ENCODE measurements around the gene TUBB.

TUBB gene

DNA sequence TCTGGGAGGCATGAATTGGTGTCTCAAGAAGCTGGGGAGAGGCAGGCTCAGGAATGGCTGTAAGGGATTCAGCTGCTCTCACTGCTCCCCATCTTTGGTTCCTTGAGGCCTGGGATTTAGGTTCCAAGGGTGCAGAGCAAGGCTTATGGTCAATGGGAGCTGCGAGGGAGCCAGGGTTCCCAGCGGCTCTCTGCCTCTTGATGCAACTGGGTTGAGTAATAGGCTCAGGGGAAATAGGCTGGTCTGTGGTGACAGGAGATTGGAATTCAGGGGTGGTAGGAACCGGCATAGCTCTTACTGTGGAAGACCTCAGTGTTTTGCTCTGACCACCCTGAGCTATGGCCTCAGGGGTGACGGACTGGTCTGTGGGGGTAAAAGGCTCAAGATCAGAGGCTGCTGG is 16.3 kb upstream of the TUBB start:
- Histone ChIP-seq H3K27me3 (replicated peaks; ENCODE audit: control insufficient read depth, insufficient read depth, low read length, poor library complexity, severe bottlenecking) (no peaks in the 10 kb centered on the region), H3K9me3 (ENCODE audit: control insufficient read depth, low read length) (no peaks in the 10 kb centered on the region), H3K27ac (ENCODE audit: insufficient read depth, low read length, poor library complexity, severe bottlenecking) (no peak overlapping the region), H3K36me3 (ENCODE audit: control insufficient read depth, insufficient read depth, low read length) (peaks cover 37% of the 10 kb centered on the region), H3K4me1 (ENCODE audit: control insufficient read depth, insufficient read depth, low read length, poor library complexity, severe bottlenecking) (no peaks in the 10 kb centered on the region), H3K4me3 (ENCODE audit: insufficient read depth, low read depth, low read length, poor library complexity, severe bottlenecking) (no peak overlapping the region)
- DNase-seq, result no peak

DNA sequence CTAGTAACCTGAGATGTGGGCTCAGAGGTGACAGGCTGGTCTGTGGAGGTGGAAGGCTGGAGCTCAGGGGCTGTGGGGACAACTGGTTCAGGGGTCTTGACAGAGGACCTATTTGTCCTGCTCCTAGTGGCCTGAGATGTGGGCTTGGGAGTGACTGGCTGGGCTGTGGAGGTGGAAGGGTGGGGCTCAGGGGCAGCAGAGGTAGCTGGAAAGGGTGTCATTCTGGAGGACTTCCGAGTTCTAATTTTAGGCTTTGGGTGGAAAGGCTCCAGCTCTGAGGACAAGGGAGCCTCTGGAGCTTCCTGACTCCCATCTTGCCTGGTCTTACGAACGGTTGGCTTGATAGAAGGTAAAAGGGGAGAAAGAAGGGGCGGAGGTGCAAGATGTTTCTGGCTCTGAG is 14.5 kb upstream of the TUBB start:
- Histone ChIP-seq H3K4me3 (ENCODE audit: insufficient read depth, low read depth, low read length, poor library complexity, severe bottlenecking) (no peak overlapping the region), H3K9me3 (ENCODE audit: control insufficient read depth, low read length) (no peaks in the 10 kb centered on the region), H3K27ac (ENCODE audit: insufficient read depth, low read length, poor library complexity, severe bottlenecking) (no peak overlapping the region), H3K27me3 (replicated peaks; ENCODE audit: control insufficient read depth, insufficient read depth, low read length, poor library complexity, severe bottlenecking) (no peaks in the 10 kb centered on the region), H3K4me1 (ENCODE audit: control insufficient read depth, insufficient read depth, low read length, poor library complexity, severe bottlenecking) (no peaks in the 10 kb centered on the region), H3K36me3 (ENCODE audit: control insufficient read depth, insufficient read depth, low read length) (peaks cover 41% of the 10 kb centered on the region)
- DNase-seq, result no peak

DNA sequence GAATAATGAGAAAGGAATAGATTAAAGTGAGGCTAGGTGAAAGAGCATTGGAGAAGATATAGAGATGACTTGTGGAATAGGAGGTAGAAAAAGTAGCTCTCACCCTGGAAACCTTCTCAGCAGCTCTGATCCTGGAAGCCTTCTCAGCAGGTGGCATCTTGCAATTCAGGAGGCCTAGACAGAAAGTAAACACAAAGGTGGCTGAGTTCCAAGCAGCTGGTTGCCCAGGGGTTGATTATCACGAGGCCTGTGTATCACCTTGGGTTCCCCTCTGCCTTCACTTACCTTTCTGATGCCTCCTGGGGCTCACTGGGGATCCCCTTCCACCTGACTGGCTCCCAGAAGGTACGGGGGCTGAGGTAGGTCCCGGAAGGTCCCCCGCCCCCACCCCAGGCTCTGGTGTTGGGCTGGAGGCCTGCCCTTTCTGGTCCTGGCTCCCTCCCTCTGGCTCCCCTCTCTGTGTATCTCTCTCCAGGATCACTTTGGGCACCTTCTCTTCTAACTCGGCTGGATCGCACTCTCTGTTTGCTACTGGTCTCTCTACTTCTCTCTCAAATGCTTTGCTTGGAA is 12.8 kb upstream of the TUBB start:
- Histone ChIP-seq H3K4me1 (ENCODE audit: control insufficient read depth, insufficient read depth, low read length, poor library complexity, severe bottlenecking) (no peaks in the 10 kb centered on the region), H3K36me3 (ENCODE audit: control insufficient read depth, insufficient read depth, low read length) (peaks cover 42% of the 10 kb centered on the region), H3K9me3 (ENCODE audit: control insufficient read depth, low read length) (no peaks in the 10 kb centered on the region), H3K27me3 (replicated peaks; ENCODE audit: control insufficient read depth, insufficient read depth, low read length, poor library complexity, severe bottlenecking) (no peaks in the 10 kb centered on the region), H3K27ac (ENCODE audit: insufficient read depth, low read length, poor library complexity, severe bottlenecking) (no peak overlapping the region), H3K4me3 (ENCODE audit: insufficient read depth, low read depth, low read length, poor library complexity, severe bottlenecking) (no peak overlapping the region)
- no peak for DNase-seq

DNA sequence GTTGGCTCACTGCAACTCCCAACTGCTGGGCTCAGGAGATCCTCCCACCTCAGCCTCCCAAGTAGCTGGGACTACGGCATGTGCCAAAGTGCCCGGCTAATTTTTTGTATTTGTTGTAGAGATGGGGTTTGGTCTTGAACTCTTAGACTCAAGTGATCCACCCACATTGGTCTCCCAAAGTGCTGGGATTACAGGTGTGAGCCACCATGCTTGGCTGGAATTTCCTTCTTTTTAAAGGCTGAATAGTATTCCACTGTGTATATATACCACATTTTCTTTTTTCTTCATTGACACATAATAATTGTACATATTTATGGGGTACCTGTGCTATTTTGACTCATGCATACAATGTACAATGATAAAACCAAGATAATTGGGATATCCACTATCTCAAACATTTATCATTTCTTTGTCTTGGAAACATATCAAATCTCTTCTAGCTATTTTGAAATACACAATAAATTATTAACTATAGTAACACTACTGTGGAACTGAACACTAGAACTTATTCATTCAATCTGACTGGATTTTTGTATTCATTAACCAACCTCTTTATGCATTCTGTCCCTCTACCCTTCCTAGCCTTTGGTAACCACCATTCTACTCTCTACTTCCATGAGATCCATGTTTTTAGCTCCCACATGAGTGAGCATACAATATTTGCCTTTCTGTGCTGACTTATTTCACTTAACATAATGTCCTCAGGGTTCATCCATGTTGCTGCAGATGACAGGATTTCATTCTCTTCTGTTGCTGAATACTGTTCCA is 10.9 kb upstream of the TUBB start:
- Histone ChIP-seq H3K36me3 (ENCODE audit: control insufficient read depth, insufficient read depth, low read length) (peaks cover 48% of the 10 kb centered on the region), H3K27ac (ENCODE audit: insufficient read depth, low read length, poor library complexity, severe bottlenecking) (no peak overlapping the region), H3K9me3 (ENCODE audit: control insufficient read depth, low read length) (no peaks in the 10 kb centered on the region), H3K4me1 (ENCODE audit: control insufficient read depth, insufficient read depth, low read length, poor library complexity, severe bottlenecking) (no peaks in the 10 kb centered on the region), H3K27me3 (replicated peaks; ENCODE audit: control insufficient read depth, insufficient read depth, low read length, poor library complexity, severe bottlenecking) (no peaks in the 10 kb centered on the region), H3K4me3 (ENCODE audit: insufficient read depth, low read depth, low read length, poor library complexity, severe bottlenecking) (no peak overlapping the region)
- DNase-seq, result no peak

DNA sequence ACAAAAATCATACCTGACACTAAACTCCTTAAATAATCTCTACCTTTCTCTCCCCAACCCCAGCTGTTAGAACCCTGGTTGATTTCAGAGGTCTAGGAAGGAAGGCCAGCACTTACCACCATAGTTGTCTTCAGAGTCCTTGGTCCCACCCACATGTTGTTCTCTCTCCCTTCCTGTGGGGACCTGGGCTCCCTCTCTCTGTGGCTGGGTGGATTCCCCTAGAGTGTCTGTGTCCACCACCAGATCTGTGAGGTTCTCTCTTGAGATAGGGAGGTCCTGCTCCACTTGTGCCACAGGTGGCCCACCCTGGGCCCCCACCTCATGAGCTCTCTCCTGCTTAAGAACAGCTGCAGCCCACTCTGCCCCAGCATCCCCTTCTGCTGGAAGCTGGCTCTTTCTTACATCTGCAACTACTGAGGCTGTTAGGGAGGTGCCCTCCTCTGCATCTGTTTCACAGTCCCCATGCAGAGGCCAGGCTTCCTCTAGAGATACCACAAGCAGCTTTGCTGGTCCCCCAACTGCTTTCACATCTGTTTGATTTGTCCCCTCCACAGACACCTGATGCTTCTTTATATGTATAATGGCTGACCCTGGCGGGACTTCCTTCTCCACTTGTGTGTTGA is 8.3 kb upstream of the TUBB start:
- no peak for DNase-seq
- Histone ChIP-seq H3K4me3 (ENCODE audit: insufficient read depth, low read depth, low read length, poor library complexity, severe bottlenecking) (no peak overlapping the region), H3K4me1 (ENCODE audit: control insufficient read depth, insufficient read depth, low read length, poor library complexity, severe bottlenecking) (no peaks in the 10 kb centered on the region), H3K27ac (ENCODE audit: insufficient read depth, low read length, poor library complexity, severe bottlenecking) (no peak overlapping the region), H3K9me3 (ENCODE audit: control insufficient read depth, low read length) (no peaks in the 10 kb centered on the region), H3K27me3 (replicated peaks; ENCODE audit: control insufficient read depth, insufficient read depth, low read length, poor library complexity, severe bottlenecking) (no peaks in the 10 kb centered on the region), H3K36me3 (ENCODE audit: control insufficient read depth, insufficient read depth, low read length) (peaks cover 41% of the 10 kb centered on the region)

DNA sequence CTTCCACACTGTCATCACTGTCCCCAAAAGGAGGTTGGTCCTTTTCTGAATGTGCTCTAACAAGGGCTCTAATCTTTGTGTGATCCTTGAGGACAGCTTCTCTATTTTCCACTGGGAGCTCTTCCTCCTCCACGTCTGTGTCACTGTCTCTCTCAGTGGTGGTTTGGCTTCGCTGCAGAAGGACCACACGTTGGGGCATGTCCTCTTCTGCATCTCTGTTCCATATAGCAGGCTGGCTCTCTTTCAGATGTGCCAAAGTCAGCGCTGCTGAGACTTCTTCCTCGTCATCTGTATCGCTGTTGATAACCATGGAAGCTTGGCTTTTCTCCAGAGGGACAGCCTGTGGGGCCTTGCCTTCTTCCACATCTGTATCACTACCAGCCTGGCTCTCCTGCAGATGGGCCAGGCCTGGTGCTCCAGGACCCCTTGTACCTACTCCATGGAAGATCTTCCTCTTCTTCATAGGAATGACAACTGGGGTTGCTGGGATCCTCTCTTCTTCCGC is 7.7 kb upstream of the TUBB start:
- H3K27ac ChIP-seq (ENCODE audit: insufficient read depth, low read length, poor library complexity, severe bottlenecking), result no peak overlapping the region
- no peak overlapping the region for H3K4me3 ChIP-seq (ENCODE audit: insufficient read depth, low read depth, low read length, poor library complexity, severe bottlenecking)
- H3K27me3 ChIP-seq (replicated peaks; ENCODE audit: control insufficient read depth, insufficient read depth, low read length, poor library complexity, severe bottlenecking), result no peaks in the 10 kb centered on the region
- H3K36me3 ChIP-seq (ENCODE audit: control insufficient read depth, insufficient read depth, low read length), result peaks cover 39% of the 10 kb centered on the region
- H3K4me1 ChIP-seq (ENCODE audit: control insufficient read depth, insufficient read depth, low read length, poor library complexity, severe bottlenecking), result no peaks in the 10 kb centered on the region
- H3K9me3 ChIP-seq (ENCODE audit: control insufficient read depth, low read length), result no peaks in the 10 kb centered on the region
- no peak for DNase-seq

DNA sequence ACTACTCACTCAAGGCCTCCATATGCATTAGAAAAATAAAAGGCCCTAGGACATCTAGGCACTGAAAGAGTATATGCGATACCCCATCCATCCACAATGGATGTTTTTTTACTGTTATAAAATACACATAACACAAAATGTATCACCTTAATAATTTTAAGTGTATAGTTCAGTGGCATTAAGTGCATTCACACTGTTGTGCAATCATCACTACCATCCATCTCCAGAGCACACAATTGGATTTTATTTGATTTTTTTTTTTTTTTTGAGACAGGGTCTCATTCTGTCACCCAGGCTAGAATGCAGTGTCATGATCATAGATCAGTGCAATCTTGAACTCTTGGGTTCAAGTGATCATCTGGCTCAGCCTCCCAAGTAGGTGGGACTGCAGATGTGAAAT is 5.9 kb upstream of the TUBB start:
- no peaks in the 10 kb centered on the region for H3K27me3 ChIP-seq (replicated peaks; ENCODE audit: control insufficient read depth, insufficient read depth, low read length, poor library complexity, severe bottlenecking)
- H3K4me1 ChIP-seq (ENCODE audit: control insufficient read depth, insufficient read depth, low read length, poor library complexity, severe bottlenecking), result peaks cover 3% of the 10 kb centered on the region
- H3K36me3 ChIP-seq (ENCODE audit: control insufficient read depth, insufficient read depth, low read length), result peaks cover 30% of the 10 kb centered on the region
- no peak overlapping the region for H3K4me3 ChIP-seq (ENCODE audit: insufficient read depth, low read depth, low read length, poor library complexity, severe bottlenecking)
- H3K9me3 ChIP-seq (ENCODE audit: control insufficient read depth, low read length), result no peaks in the 10 kb centered on the region
- DNase-seq, result no peak
- H3K27ac ChIP-seq (ENCODE audit: insufficient read depth, low read length, poor library complexity, severe bottlenecking), result no peak overlapping the region

DNA sequence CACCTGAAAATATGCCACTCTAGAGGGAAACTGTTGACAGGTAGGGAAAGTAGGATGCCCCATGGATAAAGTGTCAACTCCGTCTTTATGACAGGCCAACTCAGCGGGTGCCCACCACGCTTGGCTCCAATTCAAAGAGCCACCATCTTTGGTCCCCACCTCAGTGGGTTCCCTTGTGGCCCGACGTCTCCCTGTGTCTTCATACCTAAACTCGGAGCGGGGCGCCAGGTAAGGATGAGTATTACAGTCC is 3.3 kb upstream of the TUBB start:
- peak overlapping the region; percentile 83 for H3K27ac ChIP-seq (ENCODE audit: insufficient read depth, low read length, poor library complexity, severe bottlenecking)
- no peaks in the 10 kb centered on the region for H3K27me3 ChIP-seq (replicated peaks; ENCODE audit: control insufficient read depth, insufficient read depth, low read length, poor library complexity, severe bottlenecking)
- H3K36me3 ChIP-seq (ENCODE audit: control insufficient read depth, insufficient read depth, low read length), result peaks cover 25% of the 10 kb centered on the region
- peak overlapping the region; percentile 60 for H3K4me3 ChIP-seq (ENCODE audit: insufficient read depth, low read depth, low read length, poor library complexity, severe bottlenecking)
- no peak for DNase-seq
- no peaks in the 10 kb centered on the region for H3K9me3 ChIP-seq (ENCODE audit: control insufficient read depth, low read length)
- H3K4me1 ChIP-seq (ENCODE audit: control insufficient read depth, insufficient read depth, low read length, poor library complexity, severe bottlenecking), result peaks cover 4% of the 10 kb centered on the region

DNA sequence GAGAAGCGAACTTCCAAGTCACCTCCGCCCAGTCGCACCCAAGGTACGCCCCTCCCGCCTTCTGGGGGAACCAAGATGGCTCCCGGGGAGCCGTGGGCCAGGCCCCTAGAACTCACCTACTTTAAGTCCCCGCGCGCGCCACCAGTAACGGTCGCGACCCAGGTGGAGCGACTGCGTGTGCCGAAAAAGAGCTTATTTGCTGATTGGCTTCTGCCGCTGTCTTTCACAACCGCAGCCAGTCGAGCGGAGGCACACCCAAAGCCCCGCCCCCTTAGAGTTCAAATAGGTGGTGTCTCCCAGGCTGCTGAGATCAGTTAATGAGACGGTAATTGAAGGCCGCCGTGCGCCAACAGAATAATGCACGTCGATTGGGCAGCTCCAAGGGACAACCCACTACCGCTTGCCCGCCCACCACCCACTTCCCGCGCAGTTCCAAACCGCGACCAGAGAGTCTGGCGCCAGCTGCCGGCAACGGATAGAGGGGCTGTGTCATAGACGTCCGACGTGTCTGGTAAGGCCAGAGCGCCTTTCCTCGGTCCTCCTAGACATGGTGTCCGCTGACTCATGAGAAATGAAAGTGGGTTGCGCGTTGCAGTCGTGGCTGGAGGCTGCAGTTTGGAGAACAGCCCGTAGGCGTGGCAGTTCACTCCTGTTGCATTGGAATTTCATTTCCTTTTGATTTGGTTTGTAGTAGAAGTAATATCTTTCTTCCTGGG is 2.9 kb upstream of the TUBB start, which contains the start of gene MDC1:
TSS of gene MDC1 (minus strand) at position 153 of the 716 bp plus-strand sequence. CDS start 2,106 bp downstream, outside the sequence.
- H3K36me3 ChIP-seq (ENCODE audit: control insufficient read depth, insufficient read depth, low read length), result peaks cover 23% of the 10 kb centered on the region

More for the DNA sequence above, 2.9 kb upstream of the TUBB start, which contains the start of gene MDC1:
- Histone ChIP-seq H3K9me3 (ENCODE audit: control insufficient read depth, low read length) (no peaks in the 10 kb centered on the region), H3K4me3 (ENCODE audit: insufficient read depth, low read depth, low read length, poor library complexity, severe bottlenecking) (peak within 1 kb of the TSS; percentile 60), H3K27ac (ENCODE audit: insufficient read depth, low read length, poor library complexity, severe bottlenecking) (peak within 1 kb of the TSS; percentile 83), H3K4me1 (ENCODE audit: control insufficient read depth, insufficient read depth, low read length, poor library complexity, severe bottlenecking) (peaks cover 9% of the 10 kb centered on the region), H3K27me3 (replicated peaks; ENCODE audit: control insufficient read depth, insufficient read depth, low read length, poor library complexity, severe bottlenecking) (no peaks in the 10 kb centered on the region)
- peak; percentile 99 for DNase-seq
